ENCODE measurements around the gene DAPL1. TPM values are rescaled to one million over a fixed set of nuclear protein-coding genes. Genes with fewer than 3 reads are reported as not detected.
"Not testable (repeated sequence)": the region's sequence is repeated elsewhere in the genome, so short reads cannot be mapped to it uniquely, and the experiment has no call there.

DAPL1 gene
- total RNA-seq, 4 donors from 2014 or later: not detected

DNA sequence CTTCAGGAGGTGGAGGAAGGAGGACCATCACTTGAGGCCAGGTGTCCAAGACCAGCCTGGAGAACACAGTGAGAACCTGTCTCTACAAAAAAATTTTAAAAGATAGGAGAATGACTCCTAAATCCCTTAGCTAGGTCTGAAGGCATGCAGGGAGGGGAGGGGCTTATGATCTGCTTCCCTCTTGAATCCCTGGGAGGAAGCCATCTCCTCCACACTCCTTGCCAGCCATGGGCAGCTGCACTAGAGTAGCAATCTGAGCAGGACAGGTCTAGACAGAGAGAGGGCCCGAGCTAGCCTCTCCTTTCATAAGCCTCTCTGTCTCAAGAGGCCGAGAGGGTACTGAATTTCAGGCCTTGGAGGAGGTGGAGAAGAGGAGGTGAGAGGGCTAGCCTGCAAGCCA lies 42.5 kb downstream of the DAPL1 start:
- no peaks in the 10 kb centered on the region for H3K27me3 ChIP-seq
- intact Hi-C loops (cut with DNase I): no loop called here
- 92% methylated on average over 2 of the region's 2 CpGs for WGBS
- no peaks in the 10 kb centered on the region for H3K9me3 ChIP-seq
- H3K4me3 ChIP-seq: no peak overlapping the region
- H3K27ac ChIP-seq (replicated peaks in 1 of 4): no peak overlapping the region
- no peaks in the 10 kb centered on the region for H3K36me3 ChIP-seq
- no peak for TF ChIP-seq POLR2AphosphoS5 (IDR thresholded peaks at IDR 0.05)
- TF ChIP-seq EP300 (IDR thresholded peaks at IDR 0.05): no peak
- TF ChIP-seq POLR2A (IDR thresholded peaks at IDR 0.05; ENCODE audit: low read depth): no peak
- TF ChIP-seq, protein P1, sequence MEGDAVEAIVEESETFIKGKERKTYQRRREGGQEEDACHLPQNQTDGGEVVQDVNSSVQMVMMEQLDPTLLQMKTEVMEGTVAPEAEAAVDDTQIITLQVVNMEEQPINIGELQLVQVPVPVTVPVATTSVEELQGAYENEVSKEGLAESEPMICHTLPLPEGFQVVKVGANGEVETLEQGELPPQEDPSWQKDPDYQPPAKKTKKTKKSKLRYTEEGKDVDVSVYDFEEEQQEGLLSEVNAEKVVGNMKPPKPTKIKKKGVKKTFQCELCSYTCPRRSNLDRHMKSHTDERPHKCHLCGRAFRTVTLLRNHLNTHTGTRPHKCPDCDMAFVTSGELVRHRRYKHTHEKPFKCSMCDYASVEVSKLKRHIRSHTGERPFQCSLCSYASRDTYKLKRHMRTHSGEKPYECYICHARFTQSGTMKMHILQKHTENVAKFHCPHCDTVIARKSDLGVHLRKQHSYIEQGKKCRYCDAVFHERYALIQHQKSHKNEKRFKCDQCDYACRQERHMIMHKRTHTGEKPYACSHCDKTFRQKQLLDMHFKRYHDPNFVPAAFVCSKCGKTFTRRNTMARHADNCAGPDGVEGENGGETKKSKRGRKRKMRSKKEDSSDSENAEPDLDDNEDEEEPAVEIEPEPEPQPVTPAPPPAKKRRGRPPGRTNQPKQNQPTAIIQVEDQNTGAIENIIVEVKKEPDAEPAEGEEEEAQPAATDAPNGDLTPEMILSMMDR (IDR thresholded peaks at IDR 0.05): no peak
- DNase-seq (ENCODE audit: extremely low spot score): no peak
- peaks cover 9 to 15% (median 13%) of the 10 kb centered on the region in 4 donors for H3K4me1 ChIP-seq

DNA sequence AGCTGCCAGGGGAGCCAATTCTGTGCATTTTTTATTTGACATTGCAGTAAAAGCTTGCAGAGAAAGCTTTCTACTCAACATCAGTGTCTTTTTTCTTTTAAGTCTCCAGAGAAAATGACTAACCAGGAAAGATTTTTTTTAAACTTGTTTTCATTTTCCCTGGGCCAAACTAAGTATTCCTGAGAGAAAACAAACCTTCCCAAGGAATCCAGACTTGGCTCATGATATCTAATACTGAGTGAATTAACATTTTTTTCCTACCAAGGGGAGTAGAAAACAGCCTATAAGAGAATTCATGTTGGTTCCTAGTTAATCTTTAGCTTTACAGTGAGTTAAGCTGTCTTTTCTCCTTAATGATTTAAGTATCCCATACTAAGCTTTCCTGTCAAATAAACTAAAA lies 46.7 kb downstream of the DAPL1 start:
- DNase-seq (ENCODE audit: extremely low spot score): no peak
- no peaks in the 10 kb centered on the region for H3K9me3 ChIP-seq
- no peaks in the 10 kb centered on the region for H3K36me3 ChIP-seq
- H3K4me3 ChIP-seq: no peak overlapping the region
- intact Hi-C loops (cut with DNase I): no loop called here
- no peaks in the 10 kb centered on the region for H3K27me3 ChIP-seq
- H3K4me1 ChIP-seq: peaks cover 15 to 25% (median 19%) of the 10 kb centered on the region in 4 donors
- no peak for TF ChIP-seq POLR2AphosphoS5 (IDR thresholded peaks at IDR 0.05)
- TF ChIP-seq POLR2A (IDR thresholded peaks at IDR 0.05; ENCODE audit: low read depth): no peak
- TF ChIP-seq, protein P1 (IDR thresholded peaks at IDR 0.05): no peak
- TF ChIP-seq EP300 (IDR thresholded peaks at IDR 0.05): no peak
- no peak overlapping the region for H3K27ac ChIP-seq (replicated peaks in 1 of 4)

DNA sequence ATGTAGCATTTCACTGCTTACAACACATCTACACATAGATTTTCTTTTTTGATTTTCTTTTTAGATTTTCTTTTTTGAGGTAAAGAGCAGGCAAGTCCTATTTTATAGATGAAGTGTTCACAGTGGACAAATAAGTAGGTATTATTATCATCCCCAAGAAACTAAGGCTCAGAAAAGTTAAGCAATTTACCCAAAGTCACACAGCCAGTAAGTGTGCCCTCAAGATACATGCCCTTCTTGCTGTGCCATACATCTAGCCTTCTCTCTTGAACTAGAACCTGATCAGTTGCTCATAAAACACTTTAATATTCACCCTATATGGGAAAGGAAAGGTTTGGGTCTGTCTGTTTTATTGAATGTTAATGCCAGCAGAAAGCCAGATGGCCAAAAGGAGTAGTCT lies 50.3 kb downstream of the DAPL1 start:
- H3K9me3 ChIP-seq: no peaks in the 10 kb centered on the region
- no peak overlapping the region for H3K27ac ChIP-seq (replicated peaks in 1 of 4)
- no peak overlapping the region for H3K4me3 ChIP-seq
- intact Hi-C loops (cut with DNase I): no loop called here
- no peaks in the 10 kb centered on the region for H3K36me3 ChIP-seq
- DNase-seq (ENCODE audit: extremely low spot score): no peak
- peaks cover 15 to 25% (median 19%) of the 10 kb centered on the region in 4 donors for H3K4me1 ChIP-seq
- H3K27me3 ChIP-seq: no peaks in the 10 kb centered on the region
- no peak for TF ChIP-seq POLR2AphosphoS5 (IDR thresholded peaks at IDR 0.05)
- TF ChIP-seq, protein P1 (IDR thresholded peaks at IDR 0.05): no peak
- TF ChIP-seq POLR2A (IDR thresholded peaks at IDR 0.05; ENCODE audit: low read depth): no peak
- TF ChIP-seq EP300 (IDR thresholded peaks at IDR 0.05): no peak

DNA sequence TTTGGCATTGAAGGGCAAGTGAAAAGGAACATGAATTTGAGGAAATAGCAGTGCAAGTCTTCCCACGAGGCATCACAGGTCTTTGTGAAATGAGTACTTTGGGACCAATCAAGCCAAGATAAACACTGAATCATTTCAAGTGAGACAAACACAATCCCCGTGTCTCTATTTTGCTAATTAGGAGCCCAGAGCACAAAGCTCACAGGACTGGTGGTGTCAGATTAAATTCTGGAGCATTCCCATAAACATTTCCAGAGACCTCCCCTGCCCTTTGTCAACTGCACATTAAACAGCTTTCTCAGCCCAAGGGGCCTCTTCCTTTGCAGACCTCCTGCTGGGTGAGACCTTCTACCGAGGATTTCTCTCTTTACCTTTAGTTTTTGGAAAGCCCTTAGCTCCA lies 50.7 kb downstream of the DAPL1 start:
- no peaks in the 10 kb centered on the region for H3K9me3 ChIP-seq
- H3K4me1 ChIP-seq: peaks cover 15 to 25% (median 19%) of the 10 kb centered on the region in 4 donors
- H3K27me3 ChIP-seq: no peaks in the 10 kb centered on the region
- WGBS: 24% methylated on average over 3 of the region's 3 CpGs
- intact Hi-C loops (cut with DNase I): no loop called here
- TF ChIP-seq, protein P1 (IDR thresholded peaks at IDR 0.05): no peak
- no peak for DNase-seq (ENCODE audit: extremely low spot score)
- H3K27ac ChIP-seq (replicated peaks in 1 of 4): no peak overlapping the region
- H3K36me3 ChIP-seq: no peaks in the 10 kb centered on the region
- H3K4me3 ChIP-seq: no peak overlapping the region

DNA sequence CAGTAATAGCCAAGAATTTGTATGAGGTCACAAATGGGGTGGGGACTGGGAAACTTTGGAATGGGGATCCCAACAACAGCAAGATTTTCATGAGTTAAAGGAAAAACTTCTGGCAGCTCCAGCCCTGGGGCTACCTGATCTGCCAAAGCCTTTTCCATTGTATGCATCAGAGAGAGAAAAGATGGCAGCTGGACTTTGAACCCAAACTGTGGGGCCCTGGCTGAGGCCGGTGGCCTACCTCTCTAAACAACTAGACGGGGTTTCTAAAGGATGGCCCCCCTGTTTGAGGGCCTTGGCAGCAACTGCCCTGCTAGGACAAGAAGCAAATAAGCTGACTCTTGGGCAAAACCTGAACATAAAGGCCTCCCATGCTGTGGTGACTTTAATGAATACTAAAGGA lies 52.4 kb downstream of the DAPL1 start:
- 92% methylated on average over 2 of the region's 2 CpGs for WGBS
- H3K4me3 ChIP-seq; intact Hi-C loops (cut with DNase I); H3K27me3 ChIP-seq; H3K27ac ChIP-seq (replicated peaks in 1 of 4); H3K9me3 ChIP-seq; H3K36me3 ChIP-seq; DNase-seq (ENCODE audit: extremely low spot score): not testable (repeated sequence)
- peaks cover 4 to 11% (median 7%) of the 10 kb centered on the region in 4 donors for H3K4me1 ChIP-seq

DNA sequence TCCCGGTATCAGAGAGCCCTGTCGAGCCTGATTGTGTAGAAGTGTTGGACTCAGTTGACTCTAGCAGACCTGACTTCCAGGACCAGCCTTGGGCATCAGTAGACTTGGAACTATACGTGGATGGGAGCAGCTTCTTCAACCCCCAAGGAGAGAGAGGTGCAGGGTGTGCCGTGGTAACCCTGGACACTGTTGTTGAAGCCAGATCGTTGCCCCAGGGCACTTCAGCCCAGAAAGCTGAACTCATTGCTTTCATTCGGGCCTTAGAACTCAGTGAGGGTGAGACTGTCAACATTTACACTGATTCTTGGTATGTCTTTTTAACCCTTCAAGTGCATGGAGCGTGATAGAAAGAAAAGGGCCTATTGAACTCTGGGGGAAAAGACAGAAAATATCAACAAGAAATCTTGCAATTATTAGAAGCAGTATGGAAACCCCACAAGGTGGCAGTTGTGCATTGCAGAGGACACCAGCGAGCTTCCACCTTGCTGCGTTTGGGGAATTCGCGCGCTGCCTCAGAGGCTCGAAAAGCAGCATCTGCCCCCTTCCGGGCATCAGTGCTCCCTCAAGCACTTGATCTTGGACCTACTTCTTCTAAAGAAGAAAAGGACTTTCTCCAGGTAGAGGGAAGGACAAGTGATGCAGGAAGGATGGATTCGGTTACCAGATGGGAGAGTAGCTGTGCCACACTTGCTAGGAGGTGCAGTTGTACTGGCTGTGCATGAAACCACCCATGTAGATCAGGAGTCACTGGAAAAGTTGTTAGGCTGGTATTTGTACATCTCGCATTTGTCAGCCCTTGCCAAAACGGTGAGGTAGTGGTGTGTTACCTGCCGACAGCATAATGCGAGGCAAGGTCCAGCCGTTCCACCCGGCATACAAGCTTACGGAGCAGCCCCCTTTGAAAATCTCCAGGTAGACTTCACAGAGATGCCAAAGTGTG lies 53.2 kb downstream of the DAPL1 start:
- H3K4me3 ChIP-seq; H3K4me1 ChIP-seq; H3K36me3 ChIP-seq; DNase-seq (ENCODE audit: extremely low spot score); H3K27ac ChIP-seq (replicated peaks in 1 of 4); H3K9me3 ChIP-seq; H3K27me3 ChIP-seq; intact Hi-C loops (cut with DNase I): not testable (repeated sequence)
- WGBS: 90% methylated on average over 13 of the region's 22 CpGs

DNA sequence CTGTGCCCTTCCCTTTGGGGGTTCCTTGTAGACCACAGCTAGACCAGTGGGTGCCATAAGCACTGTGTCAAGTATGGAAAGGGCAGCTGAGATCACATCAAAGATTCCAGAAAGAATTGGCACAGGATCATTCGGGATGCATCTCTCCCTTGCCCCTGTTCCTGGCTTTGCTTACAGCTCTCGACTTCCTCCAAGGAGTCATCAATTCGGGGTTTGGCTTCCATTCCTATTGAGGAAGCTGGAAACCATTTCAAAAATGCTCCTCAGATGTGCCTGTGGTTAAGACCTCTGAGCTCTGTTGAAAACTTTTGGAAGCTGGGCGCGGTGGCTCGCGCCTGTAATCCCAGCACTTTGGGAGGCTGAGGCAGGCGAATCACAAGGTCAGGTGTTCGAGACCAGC lies 65.1 kb downstream of the DAPL1 start:
- DNase-seq (ENCODE audit: extremely low spot score); H3K4me1 ChIP-seq; H3K27ac ChIP-seq (replicated peaks in 1 of 4); H3K27me3 ChIP-seq; H3K36me3 ChIP-seq; H3K9me3 ChIP-seq; intact Hi-C loops (cut with DNase I); H3K4me3 ChIP-seq: not testable (repeated sequence)
- 84% methylated on average over 9 of the region's 9 CpGs for WGBS

DNA sequence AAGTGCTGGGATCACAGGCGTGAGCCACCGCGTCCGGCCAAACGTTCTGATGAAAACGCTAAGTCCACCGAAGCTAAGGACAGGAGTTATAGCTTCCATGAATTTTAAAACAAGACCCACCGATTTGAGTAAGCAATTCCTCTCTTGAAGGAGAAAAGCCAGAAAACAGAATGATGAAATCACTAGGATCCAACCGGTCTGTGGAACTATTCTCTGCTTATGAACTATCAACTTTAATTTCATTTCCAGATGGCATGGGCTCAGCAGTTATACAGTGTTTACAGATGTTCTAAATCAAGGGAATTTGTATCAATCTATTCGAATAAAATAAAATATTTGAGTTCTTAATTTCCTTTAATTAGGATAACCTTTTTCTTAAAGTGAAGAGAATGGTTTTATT lies 66.5 kb downstream of the DAPL1 start:
- H3K27me3 ChIP-seq; DNase-seq (ENCODE audit: extremely low spot score); H3K36me3 ChIP-seq; H3K9me3 ChIP-seq; intact Hi-C loops (cut with DNase I); H3K4me1 ChIP-seq; H3K4me3 ChIP-seq; H3K27ac ChIP-seq (replicated peaks in 1 of 4): not testable (repeated sequence)
- 73% methylated on average over 6 of the region's 10 CpGs for WGBS

Data from esophagus muscularis mucosa (tissue), 4 donors.